A549 (cell line): ENCODE data around the gene FXN.

Source experiments
- CEBPB ChIP-seq, 2 experiments: fragments of >200 bp in 1 of 2; sonication (Bioruptor Twin) in 1 of 2; formaldehyde crosslinking in 1 of 2; IDR thresholded peaks; 2 replicates each; pipeline ENCODE4 v1.6.1; 2012 to 2016
- EP300 ChIP-seq, 2 experiments: fragments of >200 bp; sonication (Bioruptor Twin); formaldehyde crosslinking; IDR thresholded peaks; 2 replicates in 1 of 2; 3 replicates in 1 of 2; pipeline ENCODE4 v1.6.1; 2016 to 2017
- JUN ChIP-seq, 2 experiments: fragments of >200 bp; sonication (Bioruptor Twin); formaldehyde crosslinking; IDR thresholded peaks; 2 replicates in 1 of 2; 3 replicates in 1 of 2; pipeline ENCODE4 v1.6.1; 2016 to 2017
- POLR2A ChIP-seq: IDR thresholded peaks from 2 replicates; pipeline ENCODE4 v1.6.1; 2012; ENCODE audit warnings: mild to moderate bottlenecking, low read length
- RNF2 ChIP-seq: fragments of 200-600 bp; sonication (generic); IDR thresholded peaks from 2 replicates; pipeline ENCODE4 v1.6.1; 2016; ENCODE audit warnings: low read depth, mild to moderate bottlenecking, antibody characterized with exemption, moderate library complexity, borderline replicate concordance
- TF ChIP-seq, protein P1 (sequence below): fragments of 250-450 bp; sonication (Bioruptor Pico); IDR thresholded peaks from 2 replicates; pipeline ENCODE4 v1.5.0; 2021; ENCODE audit warnings: mild to moderate bottlenecking, moderate library complexity, borderline replicate concordance
- TF ChIP-seq, protein P2 (sequence below): fragments of >200 bp; sonication (Bioruptor Twin); formaldehyde crosslinking; IDR thresholded peaks from 3 replicates; pipeline ENCODE4 v1.5.1; 2016

- TF ChIP-seq CEBPB (IDR thresholded peaks at IDR 0.05): no peak
- TF ChIP-seq, protein P1, sequence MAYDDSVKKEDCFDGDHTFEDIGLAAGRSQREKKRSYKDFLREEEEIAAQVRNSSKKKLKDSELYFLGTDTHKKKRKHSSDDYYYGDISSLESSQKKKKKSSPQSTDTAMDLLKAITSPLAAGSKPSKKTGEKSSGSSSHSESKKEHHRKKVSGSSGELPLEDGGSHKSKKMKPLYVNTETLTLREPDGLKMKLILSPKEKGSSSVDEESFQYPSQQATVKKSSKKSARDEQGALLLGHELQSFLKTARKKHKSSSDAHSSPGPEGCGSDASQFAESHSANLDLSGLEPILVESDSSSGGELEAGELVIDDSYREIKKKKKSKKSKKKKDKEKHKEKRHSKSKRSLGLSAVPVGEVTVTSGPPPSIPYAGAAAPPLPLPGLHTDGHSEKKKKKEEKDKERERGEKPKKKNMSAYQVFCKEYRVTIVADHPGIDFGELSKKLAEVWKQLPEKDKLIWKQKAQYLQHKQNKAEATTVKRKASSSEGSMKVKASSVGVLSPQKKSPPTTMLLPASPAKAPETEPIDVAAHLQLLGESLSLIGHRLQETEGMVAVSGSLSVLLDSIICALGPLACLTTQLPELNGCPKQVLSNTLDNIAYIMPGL (CRISPR knock-in tag): no peak
- TF ChIP-seq JUN (IDR thresholded peaks at IDR 0.05): no peak
- no peak for TF ChIP-seq POLR2A
- TF ChIP-seq, protein P2, sequence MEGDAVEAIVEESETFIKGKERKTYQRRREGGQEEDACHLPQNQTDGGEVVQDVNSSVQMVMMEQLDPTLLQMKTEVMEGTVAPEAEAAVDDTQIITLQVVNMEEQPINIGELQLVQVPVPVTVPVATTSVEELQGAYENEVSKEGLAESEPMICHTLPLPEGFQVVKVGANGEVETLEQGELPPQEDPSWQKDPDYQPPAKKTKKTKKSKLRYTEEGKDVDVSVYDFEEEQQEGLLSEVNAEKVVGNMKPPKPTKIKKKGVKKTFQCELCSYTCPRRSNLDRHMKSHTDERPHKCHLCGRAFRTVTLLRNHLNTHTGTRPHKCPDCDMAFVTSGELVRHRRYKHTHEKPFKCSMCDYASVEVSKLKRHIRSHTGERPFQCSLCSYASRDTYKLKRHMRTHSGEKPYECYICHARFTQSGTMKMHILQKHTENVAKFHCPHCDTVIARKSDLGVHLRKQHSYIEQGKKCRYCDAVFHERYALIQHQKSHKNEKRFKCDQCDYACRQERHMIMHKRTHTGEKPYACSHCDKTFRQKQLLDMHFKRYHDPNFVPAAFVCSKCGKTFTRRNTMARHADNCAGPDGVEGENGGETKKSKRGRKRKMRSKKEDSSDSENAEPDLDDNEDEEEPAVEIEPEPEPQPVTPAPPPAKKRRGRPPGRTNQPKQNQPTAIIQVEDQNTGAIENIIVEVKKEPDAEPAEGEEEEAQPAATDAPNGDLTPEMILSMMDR: no peak
- TF ChIP-seq RNF2: no peak
- no peak for TF ChIP-seq EP300 (IDR thresholded peaks at IDR 0.05)
These were observed 35.5 kb downstream of the FXN start for GRCh38 chr9:69071059-69071458.
